ENCODE data around the gene LAT. TPM values are rescaled to one million over a fixed set of nuclear protein-coding genes. Genes with fewer than 3 reads are reported as not detected.

LAT gene
- total RNA-seq, 1 donor from 2014 or later, result 3.3 TPM

- no peak overlapping the region for H3K4me2 ChIP-seq (ENCODE audit: low read length)
- H3K4me1 ChIP-seq (ENCODE audit: insufficient read depth, low read length), result peaks cover 4% of the 10 kb centered on the region
- TF ChIP-seq EZH2 (IDR thresholded peaks at IDR 0.05; ENCODE audit: insufficient read depth, low read length) (no peak), CTCF (IDR thresholded peaks at IDR 0.05; ENCODE audit: insufficient read depth, low read depth, low read length) (no peak)
- no peak overlapping the region for H3K27ac Mint-ChIP-seq (ENCODE audit: unreplicated experiment)
- no peaks in the 10 kb centered on the region for H3K36me3 Mint-ChIP-seq (ENCODE audit: low read depth, unreplicated experiment)
- no peak overlapping the region for H3K9ac ChIP-seq (ENCODE audit: low read length)
- H3K27me3 Mint-ChIP-seq (ENCODE audit: low read depth, unreplicated experiment), result peaks cover 22% of the 10 kb centered on the region
- no peaks in the 10 kb centered on the region for H3K79me2 ChIP-seq (ENCODE audit: insufficient read depth, low read length)
- H2AFZ ChIP-seq (ENCODE audit: low read depth, low read length), result no peak overlapping the region
- H3K4me1 Mint-ChIP-seq (ENCODE audit: low read depth, unreplicated experiment), result no peaks in the 10 kb centered on the region
- no peak for FAIRE-seq
- H3K9me3 ChIP-seq (ENCODE audit: insufficient read depth, low read depth, low read length), result no peaks in the 10 kb centered on the region
- H3K27me3 ChIP-seq (ENCODE audit: insufficient read depth, low read length), result no peaks in the 10 kb centered on the region
- DNase-seq (ENCODE audit: low read depth), result no peak
- no peaks in the 10 kb centered on the region for H4K20me1 ChIP-seq (ENCODE audit: insufficient read depth, low read length)
- H3K4me3 Mint-ChIP-seq (ENCODE audit: unreplicated experiment), result no peak overlapping the region
- no peaks in the 10 kb centered on the region for H3K36me3 ChIP-seq (ENCODE audit: insufficient read depth, low read length)
- no peak overlapping the region for H3K4me3 ChIP-seq (ENCODE audit: insufficient read depth, low read depth, low read length)
- peaks cover 6% of the 10 kb centered on the region for H3K9me3 Mint-ChIP-seq (ENCODE audit: unreplicated experiment)
- H3K27ac ChIP-seq (ENCODE audit: low read depth, low read length), result no peak overlapping the region
Measured at GRCh38 chr16:29009050-29009837, 24.4 kb downstream of the LAT start.

GRCh38 chr16:29009838-29010166, 24.9 kb downstream of the LAT start:
- H3K4me3 Mint-ChIP-seq (ENCODE audit: unreplicated experiment), result no peak overlapping the region
- no peak for FAIRE-seq
- no peaks in the 10 kb centered on the region for H3K36me3 Mint-ChIP-seq (ENCODE audit: low read depth, unreplicated experiment)

More at GRCh38 chr16:29009838-29010166, 24.9 kb downstream of the LAT start:
- Histone ChIP-seq H3K9me3 (ENCODE audit: insufficient read depth, low read depth, low read length) (no peaks in the 10 kb centered on the region), H3K4me1 (ENCODE audit: insufficient read depth, low read length) (peaks cover 4% of the 10 kb centered on the region), H3K79me2 (ENCODE audit: insufficient read depth, low read length) (no peaks in the 10 kb centered on the region), H3K36me3 (ENCODE audit: insufficient read depth, low read length) (no peaks in the 10 kb centered on the region), H3K27me3 (ENCODE audit: insufficient read depth, low read length) (no peaks in the 10 kb centered on the region), H4K20me1 (ENCODE audit: insufficient read depth, low read length) (no peaks in the 10 kb centered on the region), H3K4me2 (ENCODE audit: low read length) (no peak overlapping the region), H2AFZ (ENCODE audit: low read depth, low read length) (no peak overlapping the region), H3K27ac (ENCODE audit: low read depth, low read length) (no peak overlapping the region), H3K4me3 (ENCODE audit: insufficient read depth, low read depth, low read length) (no peak overlapping the region), H3K9ac (ENCODE audit: low read length) (no peak overlapping the region)
- Mint-ChIP-seq H3K4me1 (ENCODE audit: low read depth, unreplicated experiment) (no peaks in the 10 kb centered on the region), H3K27me3 (ENCODE audit: low read depth, unreplicated experiment) (peaks cover 19% of the 10 kb centered on the region), H3K27ac (ENCODE audit: unreplicated experiment) (no peak overlapping the region), H3K9me3 (ENCODE audit: unreplicated experiment) (peaks cover 2% of the 10 kb centered on the region)
- DNase-seq (ENCODE audit: low read depth), result no peak
- TF ChIP-seq EZH2 (IDR thresholded peaks at IDR 0.05; ENCODE audit: insufficient read depth, low read length) (no peak), CTCF (IDR thresholded peaks at IDR 0.05; ENCODE audit: insufficient read depth, low read depth, low read length) (no peak)
